HG03159 (cell line): ENCODE data around the gene CTBP2.

Experiments
- ATAC-seq: cut with Tn5 transposase; IDR thresholded peaks from one replicate; pipeline ENCODE4 v1.9.1; 2021; ENCODE audit warnings: mild to moderate bottlenecking, moderate library complexity; ENCODE audit not compliant: unreplicated experiment

Gene CTBP2

DNA sequence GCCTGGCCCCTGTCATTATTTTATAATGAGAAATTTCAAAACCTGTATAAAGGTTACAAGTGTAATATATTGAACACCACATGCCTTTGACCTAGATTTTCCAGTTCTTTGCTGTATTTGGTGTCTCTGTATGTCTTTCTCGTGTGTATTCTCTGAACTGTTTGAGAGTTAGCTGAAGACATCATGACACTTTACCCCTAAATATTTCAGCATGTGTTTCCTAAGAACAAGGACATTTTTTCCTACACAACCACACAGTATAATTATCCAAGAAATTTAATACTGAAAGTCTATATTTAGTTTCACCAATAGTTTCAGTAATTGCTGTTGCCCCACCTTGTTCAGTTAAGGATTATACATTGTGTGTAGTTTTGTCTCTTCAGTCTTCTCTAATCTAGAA, 203.6 kb downstream of the CTBP2 start:
- ATAC-seq, result no peak

- no peak for ATAC-seq
Observed at GRCh38 chr10:124955868-124956267, 204.5 kb downstream of the CTBP2 start.

GRCh38 chr10:124955243-124955642, 205.1 kb downstream of the CTBP2 start:
- no peak for ATAC-seq

GRCh38 chr10:124953421-124953820, 206.9 kb downstream of the CTBP2 start:
- no peak for ATAC-seq

DNA sequence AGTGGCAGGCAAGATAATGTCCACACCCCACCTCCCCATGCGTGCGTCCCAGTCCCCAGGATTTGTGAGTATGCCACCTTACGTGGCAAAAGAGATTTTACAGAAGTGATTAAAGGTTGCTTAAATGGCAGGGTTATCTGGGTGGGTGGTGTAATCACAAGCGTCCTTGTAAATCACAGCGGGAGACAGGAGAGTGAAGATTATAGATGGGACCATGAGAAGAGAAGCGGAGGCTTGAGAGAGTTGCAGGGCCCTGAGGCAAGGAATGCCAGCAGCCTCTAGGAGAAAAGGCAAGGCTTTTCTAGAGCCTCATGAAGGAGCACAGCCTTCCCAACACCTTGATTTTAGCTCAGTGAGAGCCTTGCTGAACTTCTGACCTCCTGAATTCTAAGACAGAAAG, 208.2 kb downstream of the CTBP2 start:
- ATAC-seq, result no peak

- no peak for ATAC-seq
Observed at GRCh38 chr10:124949543-124949942, 210.8 kb downstream of the CTBP2 start.

GRCh38 chr10:124946945-124947344, 213.4 kb downstream of the CTBP2 start:
- ATAC-seq, result no peak

DNA sequence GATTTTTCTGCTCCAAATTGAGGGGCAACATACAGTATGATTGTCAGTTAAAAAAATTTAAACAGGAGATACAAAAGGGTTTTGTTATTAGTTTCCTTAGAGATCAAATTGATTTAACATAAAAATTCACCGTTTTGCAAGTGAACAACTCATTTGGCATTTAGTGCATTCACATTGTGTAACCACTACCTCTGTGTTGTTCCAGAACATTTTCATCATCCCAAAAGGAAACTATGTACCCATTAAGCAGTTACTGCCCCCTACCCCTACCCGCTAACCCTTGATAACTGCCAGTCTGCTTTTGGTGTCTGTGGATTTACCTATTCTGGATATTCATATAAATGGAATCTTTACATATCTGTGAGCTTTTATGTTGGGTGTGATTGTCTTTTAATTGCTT, 215.4 kb downstream of the CTBP2 start:
- ATAC-seq, result no peak

DNA sequence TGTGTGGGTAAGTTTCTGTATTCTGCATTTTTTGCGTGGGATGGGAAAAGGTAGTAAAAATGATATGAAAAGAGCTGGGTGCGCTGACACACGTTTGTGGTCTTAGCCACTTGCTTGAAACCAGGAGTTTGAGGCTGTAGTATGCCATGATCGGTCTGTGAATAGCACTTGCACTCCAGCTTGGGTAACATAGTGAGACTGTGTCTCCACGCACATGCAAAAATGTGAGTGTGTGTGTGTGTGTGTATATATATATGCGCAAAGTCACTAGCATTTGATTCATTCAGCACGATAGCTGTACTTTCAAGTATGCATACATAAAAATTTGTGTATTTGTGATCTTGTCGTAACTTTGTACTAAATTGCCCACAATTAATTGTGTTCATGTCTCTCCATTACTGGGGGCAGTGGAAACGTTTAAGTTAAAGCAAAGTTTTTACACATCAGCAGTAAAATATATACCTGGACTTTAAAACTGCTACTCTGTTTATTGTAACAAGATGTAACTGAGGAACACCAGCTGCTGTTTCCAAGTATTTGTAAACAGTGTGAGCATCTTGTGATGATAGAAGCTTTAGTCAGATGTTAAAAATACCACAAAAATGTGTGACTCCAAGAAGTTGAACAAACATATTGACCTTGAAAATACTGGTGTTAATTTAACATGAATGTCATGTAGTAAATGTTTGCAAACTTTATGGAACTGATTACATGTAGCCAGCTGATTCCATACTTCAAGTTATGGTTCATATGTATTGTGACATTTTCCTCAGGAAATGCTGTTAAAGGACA, 216.9 kb downstream of the CTBP2 start:
- ATAC-seq, result no peak

GRCh38 chr10:124942317-124943169, 217.8 kb downstream of the CTBP2 start:
- ATAC-seq, result no peak

GRCh38 chr10:124941823-124942222, 218.5 kb downstream of the CTBP2 start, which contains the start of gene ZRANB1:
ZRANB1 (plus strand) TSS chr10:124942123; CDS start chr10:124942494, 371 bp downstream.
- ATAC-seq, result no peak

GRCh38 chr10:124939290-124939689, 221.1 kb downstream of the CTBP2 start:
- ATAC-seq, result no peak

DNA sequence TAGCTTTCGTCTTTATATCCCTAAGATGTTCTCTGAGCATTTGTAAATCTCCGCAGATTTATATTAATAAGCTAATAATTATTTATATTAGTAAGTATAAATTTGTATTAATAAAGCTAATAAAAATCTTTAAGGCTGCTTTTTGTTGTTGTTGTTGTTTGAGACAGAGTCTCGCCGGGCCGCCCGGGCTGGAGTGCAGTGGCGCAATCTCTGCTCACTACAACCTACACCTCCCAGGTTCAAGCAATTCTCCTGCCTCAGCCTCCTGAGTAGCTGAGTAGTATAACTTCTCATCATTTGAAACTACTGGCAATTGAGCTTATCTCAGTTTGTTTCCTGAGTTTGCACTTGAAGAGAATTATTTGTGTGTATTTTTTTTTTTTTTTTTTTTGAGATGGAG, 223.6 kb downstream of the CTBP2 start:
- ATAC-seq, result no peak

- ATAC-seq, result no peak
Observed at GRCh38 chr10:124935946-124936345, 224.4 kb downstream of the CTBP2 start.
